Activated naive CD8-positive, alpha-beta T cell (primary cell): ENCODE data around the gene ROPN1L.
A peak's percentile ranks its signal among the peaks of the same experiment; 100 is the strongest.

Source experiments
- H3K27ac Mint-ChIP-seq: one replicate; pipeline ENCODE4 v1.8.0; 2021; ENCODE audit warnings: mixed read lengths
- H3K27me3 Mint-ChIP-seq: one replicate; pipeline ENCODE4 v1.8.0; 2021; ENCODE audit warnings: mixed read lengths
- H3K36me3 Mint-ChIP-seq: one replicate; pipeline ENCODE4 v1.8.0; 2021; ENCODE audit warnings: mixed read lengths
- H3K4me1 Mint-ChIP-seq: one replicate; pipeline ENCODE4 v1.8.0; 2021; ENCODE audit warnings: low read depth, mixed read lengths
- H3K4me3 Mint-ChIP-seq: one replicate; pipeline ENCODE4 v1.8.0; 2021; ENCODE audit warnings: mild to moderate bottlenecking, mixed read lengths
- H3K9me3 Mint-ChIP-seq: one replicate; pipeline ENCODE4 v1.8.0; 2021; ENCODE audit warnings: low read depth, mixed read lengths

ROPN1L gene

GRCh38 chr5:10460252-10460906 lies 18.7 kb downstream of the ROPN1L start:
- Mint-ChIP-seq H3K27me3 (no peaks in the 10 kb centered on the region), H3K27ac (no peak overlapping the region), H3K36me3 (no peaks in the 10 kb centered on the region), H3K4me1 (peaks cover 2% of the 10 kb centered on the region), H3K9me3 (no peaks in the 10 kb centered on the region), H3K4me3 (no peak overlapping the region)

GRCh38 chr5:10461041-10461440 lies 19.4 kb downstream of the ROPN1L start:
- Mint-ChIP-seq H3K27ac (no peak overlapping the region), H3K4me3 (no peak overlapping the region), H3K36me3 (no peaks in the 10 kb centered on the region), H3K4me1 (peaks cover 2% of the 10 kb centered on the region), H3K9me3 (no peaks in the 10 kb centered on the region), H3K27me3 (no peaks in the 10 kb centered on the region)

- Mint-ChIP-seq H3K27me3 (no peaks in the 10 kb centered on the region), H3K4me3 (no peak overlapping the region), H3K36me3 (no peaks in the 10 kb centered on the region), H3K27ac (peak overlapping the region; percentile 8), H3K9me3 (no peaks in the 10 kb centered on the region), H3K4me1 (peaks cover 2% of the 10 kb centered on the region)
These were observed 20.4 kb downstream of the ROPN1L start for GRCh38 chr5:10461904-10462555.

GRCh38 chr5:10463566-10463965 lies 21.9 kb downstream of the ROPN1L start:
- H3K4me3 Mint-ChIP-seq, result no peak overlapping the region
- H3K27me3 Mint-ChIP-seq, result no peaks in the 10 kb centered on the region
- no peaks in the 10 kb centered on the region for H3K9me3 Mint-ChIP-seq
- peaks cover 6% of the 10 kb centered on the region for H3K4me1 Mint-ChIP-seq
- no peaks in the 10 kb centered on the region for H3K36me3 Mint-ChIP-seq
- no peak overlapping the region for H3K27ac Mint-ChIP-seq

GRCh38 chr5:10464173-10464572 lies 22.5 kb downstream of the ROPN1L start:
- Mint-ChIP-seq H3K36me3 (no peaks in the 10 kb centered on the region), H3K27ac (no peak overlapping the region), H3K4me1 (peaks cover 6% of the 10 kb centered on the region), H3K9me3 (no peaks in the 10 kb centered on the region), H3K4me3 (no peak overlapping the region), H3K27me3 (no peaks in the 10 kb centered on the region)

GRCh38 chr5:10465726-10466125 lies 24.0 kb downstream of the ROPN1L start:
- H3K27me3 Mint-ChIP-seq, result no peaks in the 10 kb centered on the region
- H3K4me3 Mint-ChIP-seq, result no peak overlapping the region
- H3K27ac Mint-ChIP-seq, result peak overlapping the region; percentile 10

GRCh38 chr5:10466446-10467073 lies 24.9 kb downstream of the ROPN1L start:
- H3K4me3 Mint-ChIP-seq, result no peak overlapping the region
- peaks cover 4% of the 10 kb centered on the region for H3K4me1 Mint-ChIP-seq
- H3K27ac Mint-ChIP-seq, result no peak overlapping the region
- no peaks in the 10 kb centered on the region for H3K9me3 Mint-ChIP-seq
- no peaks in the 10 kb centered on the region for H3K36me3 Mint-ChIP-seq
- H3K27me3 Mint-ChIP-seq, result no peaks in the 10 kb centered on the region

More at GRCh38 chr5:10465726-10466125, 24.0 kb downstream of the ROPN1L start:
- H3K36me3 Mint-ChIP-seq, result no peaks in the 10 kb centered on the region
- no peaks in the 10 kb centered on the region for H3K9me3 Mint-ChIP-seq
- peaks cover 6% of the 10 kb centered on the region for H3K4me1 Mint-ChIP-seq

- no peak overlapping the region for H3K27ac Mint-ChIP-seq
- peaks cover 4% of the 10 kb centered on the region for H3K4me1 Mint-ChIP-seq
- no peaks in the 10 kb centered on the region for H3K9me3 Mint-ChIP-seq
- H3K36me3 Mint-ChIP-seq, result no peaks in the 10 kb centered on the region
- H3K27me3 Mint-ChIP-seq, result no peaks in the 10 kb centered on the region
- H3K4me3 Mint-ChIP-seq, result no peak overlapping the region
These were observed 25.9 kb downstream of the ROPN1L start for GRCh38 chr5:10467281-10468198.

- H3K36me3 Mint-ChIP-seq, result no peaks in the 10 kb centered on the region
- no peak overlapping the region for H3K4me3 Mint-ChIP-seq
- H3K27me3 Mint-ChIP-seq, result no peaks in the 10 kb centered on the region
- no peak overlapping the region for H3K27ac Mint-ChIP-seq
- peaks cover 4% of the 10 kb centered on the region for H3K4me1 Mint-ChIP-seq
- no peaks in the 10 kb centered on the region for H3K9me3 Mint-ChIP-seq
These were observed 26.6 kb downstream of the ROPN1L start for GRCh38 chr5:10468256-10468655.

GRCh38 chr5:10469253-10470050 lies 27.8 kb downstream of the ROPN1L start:
- Mint-ChIP-seq H3K27me3 (no peaks in the 10 kb centered on the region), H3K4me3 (no peak overlapping the region), H3K9me3 (no peaks in the 10 kb centered on the region), H3K27ac (no peak overlapping the region), H3K4me1 (peaks cover 4% of the 10 kb centered on the region), H3K36me3 (no peaks in the 10 kb centered on the region)

GRCh38 chr5:10470669-10471068 lies 29.0 kb downstream of the ROPN1L start:
- Mint-ChIP-seq H3K36me3 (peaks cover 7% of the 10 kb centered on the region), H3K27ac (no peak overlapping the region), H3K27me3 (no peaks in the 10 kb centered on the region), H3K4me1 (peaks cover 4% of the 10 kb centered on the region), H3K9me3 (no peaks in the 10 kb centered on the region), H3K4me3 (no peak overlapping the region)

- Mint-ChIP-seq H3K36me3 (peaks cover 7% of the 10 kb centered on the region), H3K4me3 (no peak overlapping the region), H3K9me3 (peaks cover 7% of the 10 kb centered on the region), H3K4me1 (peaks cover 4% of the 10 kb centered on the region), H3K27ac (no peak overlapping the region), H3K27me3 (no peaks in the 10 kb centered on the region)
These were observed 30.0 kb downstream of the ROPN1L start for GRCh38 chr5:10471677-10472076.

- Mint-ChIP-seq H3K36me3 (peaks cover 7% of the 10 kb centered on the region), H3K4me1 (no peaks in the 10 kb centered on the region), H3K4me3 (no peak overlapping the region), H3K9me3 (peaks cover 7% of the 10 kb centered on the region), H3K27me3 (no peaks in the 10 kb centered on the region), H3K27ac (no peak overlapping the region)
These were observed 32.9 kb downstream of the ROPN1L start for GRCh38 chr5:10474521-10475075.
